Uterus (tissue), 2 donors: ENCODE results near the gene NAA20.

Source experiments
- POLR2A ChIP-seq, 2 donors: fragments of 450-650 bp; IDR thresholded peaks; one replicate each; pipeline ENCODE4 v1.6.1; 2016; ENCODE audit warnings: antibody characterized with exemption in 2 of 2, mild to moderate bottlenecking in 1 of 2, moderate library complexity in 1 of 2
- TF ChIP-seq, protein P1 (sequence below), 4 experiments: fragments of 200-600 bp in 2 of 4; fragments of 450-650 bp in 2 of 4; sonication (generic) in 2 of 4; IDR thresholded peaks; one replicate each; pipeline ENCODE4 v1.5.1; 2016 to 2019; ENCODE audit warnings: antibody characterized with exemption in 4 of 4, mild to moderate bottlenecking in 2 of 4, moderate library complexity in 1 of 4

- TF ChIP-seq, protein P1, sequence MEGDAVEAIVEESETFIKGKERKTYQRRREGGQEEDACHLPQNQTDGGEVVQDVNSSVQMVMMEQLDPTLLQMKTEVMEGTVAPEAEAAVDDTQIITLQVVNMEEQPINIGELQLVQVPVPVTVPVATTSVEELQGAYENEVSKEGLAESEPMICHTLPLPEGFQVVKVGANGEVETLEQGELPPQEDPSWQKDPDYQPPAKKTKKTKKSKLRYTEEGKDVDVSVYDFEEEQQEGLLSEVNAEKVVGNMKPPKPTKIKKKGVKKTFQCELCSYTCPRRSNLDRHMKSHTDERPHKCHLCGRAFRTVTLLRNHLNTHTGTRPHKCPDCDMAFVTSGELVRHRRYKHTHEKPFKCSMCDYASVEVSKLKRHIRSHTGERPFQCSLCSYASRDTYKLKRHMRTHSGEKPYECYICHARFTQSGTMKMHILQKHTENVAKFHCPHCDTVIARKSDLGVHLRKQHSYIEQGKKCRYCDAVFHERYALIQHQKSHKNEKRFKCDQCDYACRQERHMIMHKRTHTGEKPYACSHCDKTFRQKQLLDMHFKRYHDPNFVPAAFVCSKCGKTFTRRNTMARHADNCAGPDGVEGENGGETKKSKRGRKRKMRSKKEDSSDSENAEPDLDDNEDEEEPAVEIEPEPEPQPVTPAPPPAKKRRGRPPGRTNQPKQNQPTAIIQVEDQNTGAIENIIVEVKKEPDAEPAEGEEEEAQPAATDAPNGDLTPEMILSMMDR (IDR thresholded peaks at IDR 0.05) = no peak
- no peak for TF ChIP-seq POLR2A (IDR thresholded peaks at IDR 0.05)
These were observed 39.8 kb upstream of the NAA20 start for GRCh38 chr20:19977373-19977770.
